ENCODE measurements around the gene TSHR.

DNA sequence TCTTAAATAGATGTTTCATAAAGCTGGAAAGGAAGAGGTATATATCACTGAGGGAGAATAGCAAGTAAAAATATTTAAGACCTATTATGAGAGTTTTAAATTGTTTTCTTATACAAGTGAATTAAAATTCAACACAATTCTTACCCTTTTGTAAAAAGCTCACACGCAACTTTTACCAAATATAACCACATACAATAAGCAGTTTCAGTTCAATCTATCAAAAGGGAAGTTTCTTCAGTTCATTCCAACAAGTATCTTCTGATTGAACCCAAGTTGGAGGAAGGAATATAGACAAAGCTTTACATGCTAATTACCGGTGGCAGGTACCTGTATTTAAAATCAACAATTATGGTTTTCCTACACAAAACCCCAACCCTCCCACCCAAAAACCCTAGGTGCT is 224.2 kb downstream of the TSHR start:
- TF ChIP-seq FOSL1 (CRISPR knock-in tag; IDR thresholded peaks at IDR 0.05; ENCODE audit: borderline replicate concordance), result no peak
- no peak for TF ChIP-seq BRCA1 (CRISPR knock-in tag; IDR thresholded peaks at IDR 0.05)
- TF ChIP-seq FOXA1 (IDR thresholded peaks at IDR 0.05), result no peak
- no peak for TF ChIP-seq FOXA1 (CRISPR knock-in tag; IDR thresholded peaks at IDR 0.05)

All from HepG2 (cell line).